Stimulated activated CD8-positive, alpha-beta memory T cell treated with anti-CD3 and anti-CD28 coated beads, Interleukin-2, amount 100 ng/mL, for 48 hours (primary cell): ENCODE data around the gene RAB27A.
"Not testable (repeated sequence)": the region's sequence is repeated elsewhere in the genome, so short reads cannot be mapped to it uniquely, and the experiment has no call there.

Experiments
- DNase-seq, 2 donors: peaks; one replicate each; pipeline ENCODE4 v3.0.0-alpha.2; 2020; ENCODE audit warnings: low read depth in 2 of 2

Gene RAB27A

GRCh38 chr15:55282284-55282833 is 7.3 kb downstream of the RAB27A start:
- DNase-seq, result no peak

GRCh38 chr15:55281517-55282228 is 7.9 kb downstream of the RAB27A start:
- DNase-seq, result no peak

- not testable (repeated sequence) for DNase-seq
These were observed 9.0 kb downstream of the RAB27A start for GRCh38 chr15:55280589-55280988.

- no peak for DNase-seq
These were observed 9.8 kb downstream of the RAB27A start for GRCh38 chr15:55279746-55280351.

- no peak for DNase-seq
These were observed 10.4 kb downstream of the RAB27A start for GRCh38 chr15:55279100-55279745.

GRCh38 chr15:55277715-55278114 is 11.9 kb downstream of the RAB27A start:
- DNase-seq, result no peak

GRCh38 chr15:55277116-55277564 is 12.5 kb downstream of the RAB27A start:
- peak in 1 of 2 donors; percentile 46 for DNase-seq

- DNase-seq, result no peak
These were observed 13.3 kb downstream of the RAB27A start for GRCh38 chr15:55276324-55276723.

GRCh38 chr15:55270291-55270690 is 19.3 kb downstream of the RAB27A start:
- DNase-seq, result no peak

- DNase-seq, result no peak
These were observed 21.4 kb downstream of the RAB27A start for GRCh38 chr15:55268176-55268695.

- DNase-seq, result peak; percentile 49 to 58
These were observed 22.0 kb downstream of the RAB27A start for GRCh38 chr15:55267401-55268175.

- DNase-seq, result no peak
These were observed 23.1 kb downstream of the RAB27A start for GRCh38 chr15:55266547-55266946.

GRCh38 chr15:55260562-55261131 is 29.0 kb downstream of the RAB27A start:
- no peak for DNase-seq

GRCh38 chr15:55257938-55258337 is 31.7 kb downstream of the RAB27A start:
- no peak for DNase-seq

- no peak for DNase-seq
These were observed 32.5 kb downstream of the RAB27A start for GRCh38 chr15:55257012-55257670.

GRCh38 chr15:55256281-55257011 is 33.2 kb downstream of the RAB27A start:
- no peak for DNase-seq

GRCh38 chr15:55255714-55256113 is 33.9 kb downstream of the RAB27A start:
- DNase-seq, result no peak

GRCh38 chr15:55254916-55255679 is 34.5 kb downstream of the RAB27A start:
- DNase-seq, result no peak

- DNase-seq, result no peak
These were observed 36.0 kb downstream of the RAB27A start for GRCh38 chr15:55253580-55253979.
